Mesodermal cell (in vitro differentiated cells): ENCODE results near the gene AARS2.

Experiments
- H3K27ac ChIP-seq: 2 replicates; pipeline ENCODE4 v1.7.0; 2013; ENCODE audit warnings: mild to moderate bottlenecking, low read depth, low read length, moderate library complexity; ENCODE audit not compliant: severe bottlenecking
- H3K36me3 ChIP-seq: 2 replicates; pipeline ENCODE4 v1.7.1; 2013; ENCODE audit warnings: mild to moderate bottlenecking, low read length, moderate library complexity; ENCODE audit not compliant: control insufficient read depth, insufficient read depth
- H3K4me1 ChIP-seq: one replicate; pipeline ENCODE4 v1.7.1; 2013; ENCODE audit warnings: mild to moderate bottlenecking, low read length; ENCODE audit not compliant: insufficient read depth, control insufficient read depth, poor library complexity, severe bottlenecking
- H3K4me3 ChIP-seq: 2 replicates; pipeline ENCODE4 v1.7.0; 2013; ENCODE audit warnings: low read length, control low read depth, mild to moderate bottlenecking; ENCODE audit not compliant: insufficient read depth, poor library complexity, severe bottlenecking; ENCODE audit errors: extremely low read depth
- H3K9me3 ChIP-seq: 2 replicates; pipeline ENCODE4 v1.7.1; 2013; ENCODE audit warnings: mild to moderate bottlenecking, low read length, moderate library complexity; ENCODE audit not compliant: control insufficient read depth
- WGBS, 2 experiments: methylation state at CpG; one replicate each; pipeline ENCODE4 v1.1.5; 2013; ENCODE audit warnings: missing lambda C conversion rate in 2 of 2; ENCODE audit not compliant: insufficient coverage in 2 of 2; 5-methylcytosine and 5-hydroxymethylcytosine counted together

AARS2 gene

DNA sequence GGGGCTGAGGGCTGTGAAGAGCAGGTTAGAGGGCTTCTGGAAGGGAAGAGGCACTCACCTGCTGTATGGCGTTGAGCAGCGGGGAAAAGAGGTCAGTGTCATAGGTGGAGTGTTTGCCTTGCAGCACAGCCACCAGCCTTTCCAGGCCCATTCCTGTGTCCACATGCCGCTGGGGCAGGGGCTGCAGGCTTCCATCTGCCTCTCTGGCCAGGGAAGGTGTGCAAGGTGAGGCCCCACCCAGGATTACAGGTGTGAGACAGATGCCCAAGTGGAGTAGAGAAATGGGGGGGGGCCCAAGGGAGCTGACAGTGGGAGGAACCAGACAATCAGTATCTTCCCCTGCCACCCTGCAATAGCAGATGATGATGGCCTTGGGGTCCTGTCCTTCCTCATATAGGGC lies 2.9 kb downstream of the AARS2 start:
- Histone ChIP-seq H3K9me3 (no peaks in the 10 kb centered on the region), H3K4me3 (no peak overlapping the region), H3K27ac (no peak overlapping the region), H3K36me3 (peaks cover 63% of the 10 kb centered on the region), H3K4me1 (no peaks in the 10 kb centered on the region)
- 100% methylated on average over 1 to 3 of the region's 3 CpGs for WGBS, 2 experiments

DNA sequence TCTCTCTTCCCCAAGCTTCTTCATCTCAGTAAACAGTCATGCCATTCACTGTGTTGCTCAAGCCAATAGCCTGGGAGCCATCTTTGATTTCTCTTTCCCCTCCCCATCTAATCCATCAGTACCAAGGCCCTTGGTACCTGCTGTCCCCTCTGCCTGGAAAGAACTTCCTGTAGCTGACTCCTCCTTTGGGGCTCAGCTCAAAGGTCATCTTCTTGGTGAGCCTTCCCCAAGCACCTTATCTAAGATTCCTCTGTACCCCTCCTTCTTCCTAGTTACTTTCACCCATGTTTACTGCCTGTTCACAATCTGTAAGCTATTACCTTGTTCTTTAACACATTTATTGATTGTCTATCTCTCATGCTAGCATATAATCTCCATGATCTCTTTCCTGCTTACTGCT lies 3.5 kb downstream of the AARS2 start:
- Histone ChIP-seq H3K4me3 (no peak overlapping the region), H3K36me3 (peaks cover 66% of the 10 kb centered on the region), H3K9me3 (no peaks in the 10 kb centered on the region), H3K27ac (no peak overlapping the region), H3K4me1 (no peaks in the 10 kb centered on the region)

DNA sequence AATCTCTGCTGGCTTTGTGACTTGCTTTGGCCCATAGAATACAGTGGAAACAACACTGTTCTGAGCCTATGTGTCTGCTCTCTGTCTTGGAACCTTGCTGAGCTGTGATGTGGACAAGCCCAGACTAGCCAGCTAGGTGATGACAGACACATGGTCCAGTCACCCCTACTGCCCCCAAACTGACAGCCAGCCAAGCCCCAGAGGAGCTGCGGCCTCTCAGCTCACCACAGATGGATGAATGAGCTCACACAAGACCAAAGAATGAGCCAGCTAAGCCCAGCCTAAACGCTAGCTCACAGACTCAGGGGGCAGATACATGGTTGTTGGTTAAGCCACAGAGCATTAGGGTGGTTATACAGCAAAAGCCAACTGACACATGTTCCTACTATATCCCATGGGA lies 4.1 kb downstream of the AARS2 start:
- Histone ChIP-seq H3K27ac (no peak overlapping the region), H3K9me3 (no peaks in the 10 kb centered on the region), H3K4me3 (no peak overlapping the region), H3K4me1 (no peaks in the 10 kb centered on the region), H3K36me3 (peaks cover 71% of the 10 kb centered on the region)
- WGBS, 2 experiments: 100% methylated on average over 2 of the region's 2 CpGs

DNA sequence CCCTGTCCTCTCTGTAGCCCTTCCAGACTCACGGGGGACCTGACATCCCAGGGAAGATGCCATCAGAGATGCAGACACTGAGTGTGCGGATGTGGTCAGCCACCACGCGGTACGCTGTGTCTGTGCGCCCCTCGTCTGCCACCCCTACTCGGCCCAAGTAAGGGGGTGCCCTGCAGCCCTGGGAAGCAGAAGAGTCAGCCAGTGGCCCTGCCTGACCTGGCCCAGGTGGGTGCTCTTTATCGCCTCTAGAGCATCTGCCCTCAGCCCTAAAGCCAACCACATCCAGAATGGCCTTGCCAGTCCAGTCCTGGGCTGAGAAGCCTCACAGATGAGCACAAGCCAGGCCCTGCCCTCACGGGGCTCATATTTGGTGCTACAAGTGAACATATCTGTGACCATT lies 5.9 kb downstream of the AARS2 start:
- 84 to 96% methylated on average over 8 to 9 of the region's 10 CpGs for WGBS, 2 experiments
- Histone ChIP-seq H3K36me3 (peaks cover 90% of the 10 kb centered on the region), H3K9me3 (no peaks in the 10 kb centered on the region), H3K4me1 (no peaks in the 10 kb centered on the region), H3K4me3 (no peak overlapping the region), H3K27ac (no peak overlapping the region)

DNA sequence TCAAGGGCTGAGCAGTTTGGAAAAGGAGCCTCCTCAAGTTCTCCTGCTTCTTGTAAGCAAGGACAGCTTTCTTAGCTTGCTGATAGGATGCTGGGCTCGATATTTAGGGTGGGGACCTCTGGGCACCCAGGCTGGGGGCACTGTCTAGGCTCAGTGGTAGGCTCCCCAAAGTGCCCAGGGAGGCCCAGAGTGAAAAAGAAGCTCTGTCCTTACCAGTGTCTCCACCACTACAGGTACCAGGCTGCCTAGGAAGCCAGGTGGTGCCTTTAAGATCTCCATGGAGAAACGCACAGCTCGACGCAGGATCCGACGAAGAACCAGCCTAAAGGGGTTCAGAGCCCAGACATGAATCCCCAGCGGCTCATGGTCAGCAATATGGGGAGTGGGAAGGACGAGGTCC lies 6.4 kb downstream of the AARS2 start:
- Histone ChIP-seq H3K27ac (no peak overlapping the region), H3K4me3 (no peak overlapping the region), H3K9me3 (no peaks in the 10 kb centered on the region), H3K4me1 (no peaks in the 10 kb centered on the region), H3K36me3 (peaks cover 90% of the 10 kb centered on the region)
- 85 to 100% methylated on average over 2 to 3 of the region's 8 CpGs for WGBS, 2 experiments

DNA sequence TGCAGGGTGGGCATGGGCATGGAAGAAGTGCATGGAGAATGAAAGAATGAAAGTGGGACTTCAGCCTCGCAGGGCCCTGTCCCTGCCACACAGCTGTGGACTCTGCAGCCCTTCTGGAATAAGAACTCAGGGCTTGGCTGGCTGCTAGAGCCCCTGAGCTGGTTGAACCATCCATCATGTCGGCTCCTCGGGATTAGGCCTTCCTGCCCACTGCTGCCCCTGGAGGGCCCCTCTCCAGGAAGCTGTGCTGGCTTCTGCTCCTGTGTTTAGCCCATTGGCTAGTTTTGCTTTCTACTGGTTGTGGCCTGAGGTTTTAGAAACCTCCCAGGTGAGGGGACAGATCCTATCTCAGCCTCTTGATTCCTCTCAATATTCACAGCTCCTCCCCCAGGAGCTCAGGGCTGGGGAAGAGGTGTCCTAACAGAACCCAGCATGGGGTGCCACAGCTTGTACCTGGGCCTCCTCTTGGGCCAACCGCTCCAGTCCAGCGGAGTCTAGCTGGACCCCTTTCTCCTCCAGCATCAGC lies 7.9 kb downstream of the AARS2 start:
- H3K27ac ChIP-seq: peak overlapping the region; percentile 16
- no peak overlapping the region for H3K4me3 ChIP-seq
- 94 to 96% methylated on average over 3 to 5 of the region's 5 CpGs for WGBS, 2 experiments
- peaks cover 90% of the 10 kb centered on the region for H3K36me3 ChIP-seq
- no peaks in the 10 kb centered on the region for H3K4me1 ChIP-seq
- no peaks in the 10 kb centered on the region for H3K9me3 ChIP-seq

DNA sequence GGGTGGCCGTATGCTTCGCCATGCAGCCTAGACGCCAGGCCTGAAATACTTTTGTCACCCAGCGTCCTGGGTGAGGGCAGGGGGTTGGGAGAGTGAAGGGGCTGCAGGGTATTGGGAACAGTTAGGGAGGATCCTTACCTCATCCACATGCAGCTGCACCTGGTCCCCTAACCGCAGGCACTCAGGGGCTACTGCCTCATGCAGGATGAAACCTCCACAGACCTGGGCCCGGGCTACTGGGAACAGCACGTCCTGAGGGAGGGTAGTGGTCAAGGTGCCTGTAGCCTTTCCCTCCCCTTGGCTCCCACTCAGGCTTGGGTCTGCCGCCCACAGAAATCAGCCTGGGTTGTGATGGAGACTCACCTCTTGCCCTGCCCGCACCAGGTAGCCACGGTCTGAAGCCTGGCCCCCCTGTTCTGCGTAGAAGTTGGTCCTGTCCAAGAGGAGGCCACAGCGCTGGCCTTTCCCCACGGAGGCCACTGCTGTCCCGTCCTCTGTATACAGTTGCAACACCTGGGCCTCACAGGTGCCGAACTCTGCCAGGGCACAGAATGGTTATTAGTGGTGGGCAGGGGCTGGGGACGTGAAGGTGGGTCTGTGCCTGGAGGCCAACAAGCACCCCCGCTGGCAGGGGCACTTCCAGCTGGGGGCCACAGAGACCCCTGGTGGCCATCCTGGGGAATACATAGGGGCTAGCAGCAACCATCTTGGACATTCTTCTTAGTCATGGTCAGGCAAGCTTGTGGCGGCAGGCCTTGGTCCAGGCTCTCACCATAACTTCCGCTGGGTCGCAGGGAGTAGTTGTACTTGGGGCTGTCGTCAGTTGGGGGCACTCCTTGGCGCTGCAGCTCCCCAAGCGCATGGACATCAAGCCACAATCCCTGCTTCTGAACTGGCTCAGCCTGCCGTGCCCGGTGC lies 8.6 kb downstream of the AARS2 start:
- Histone ChIP-seq H3K36me3 (peaks cover 90% of the 10 kb centered on the region), H3K4me3 (no peak overlapping the region), H3K9me3 (no peaks in the 10 kb centered on the region), H3K4me1 (no peaks in the 10 kb centered on the region), H3K27ac (no peak overlapping the region)
- 87 to 91% methylated on average over 17 to 21 of the region's 25 CpGs for WGBS, 2 experiments

DNA sequence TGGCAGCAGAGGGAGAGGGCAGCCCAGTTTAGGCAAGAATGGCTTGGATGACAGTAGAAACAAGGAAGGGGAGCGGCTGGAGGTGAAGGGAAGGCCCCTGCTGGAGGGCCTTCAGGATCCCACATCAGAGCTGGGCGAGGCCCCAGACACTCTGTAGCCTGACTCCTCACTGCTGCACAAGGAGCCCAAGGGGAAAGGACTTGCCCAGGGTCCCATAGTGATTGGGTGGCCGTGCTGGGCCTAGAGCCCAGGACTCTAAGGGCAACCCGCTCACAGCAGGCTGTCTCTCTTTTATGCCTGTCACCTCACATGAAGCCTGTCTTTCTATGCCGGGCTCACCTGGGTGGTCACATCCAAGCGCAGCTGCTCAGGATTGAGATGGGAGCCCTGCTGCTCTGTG lies 9.3 kb downstream of the AARS2 start:
- no peaks in the 10 kb centered on the region for H3K9me3 ChIP-seq
- WGBS, 2 experiments: 93 to 99% methylated on average over 3 to 6 of the region's 6 CpGs

DNA sequence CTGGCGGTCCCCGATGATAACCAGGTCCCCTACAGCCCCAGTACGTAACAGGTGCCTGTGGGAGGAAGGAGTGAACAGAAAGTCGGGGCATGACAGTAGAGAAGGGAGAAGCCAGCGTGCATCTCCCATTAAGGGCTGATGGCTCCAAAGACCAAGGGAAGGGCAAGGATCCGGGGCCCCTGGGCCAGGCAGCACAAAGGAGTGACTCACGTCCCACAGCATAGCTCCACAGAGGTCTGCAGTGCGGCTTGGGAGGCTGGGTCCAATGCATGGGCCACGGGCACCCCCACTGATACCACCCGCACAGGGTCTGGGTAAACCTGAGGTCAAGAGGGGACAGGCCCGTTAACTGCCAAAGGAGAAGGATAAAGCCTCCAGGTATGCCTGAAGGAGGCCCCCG lies 10.3 kb downstream of the AARS2 start:
- Histone ChIP-seq H3K27ac (no peak overlapping the region), H3K9me3 (no peaks in the 10 kb centered on the region), H3K36me3 (peaks cover 78% of the 10 kb centered on the region), H3K4me1 (no peaks in the 10 kb centered on the region), H3K4me3 (no peak overlapping the region)
- WGBS, 2 experiments: 87 to 89% methylated on average over 9 to 10 of the region's 12 CpGs

More for the DNA sequence above, 9.3 kb downstream of the AARS2 start:
- Histone ChIP-seq H3K4me3 (no peak overlapping the region), H3K4me1 (no peaks in the 10 kb centered on the region), H3K27ac (no peak overlapping the region), H3K36me3 (peaks cover 86% of the 10 kb centered on the region)

DNA sequence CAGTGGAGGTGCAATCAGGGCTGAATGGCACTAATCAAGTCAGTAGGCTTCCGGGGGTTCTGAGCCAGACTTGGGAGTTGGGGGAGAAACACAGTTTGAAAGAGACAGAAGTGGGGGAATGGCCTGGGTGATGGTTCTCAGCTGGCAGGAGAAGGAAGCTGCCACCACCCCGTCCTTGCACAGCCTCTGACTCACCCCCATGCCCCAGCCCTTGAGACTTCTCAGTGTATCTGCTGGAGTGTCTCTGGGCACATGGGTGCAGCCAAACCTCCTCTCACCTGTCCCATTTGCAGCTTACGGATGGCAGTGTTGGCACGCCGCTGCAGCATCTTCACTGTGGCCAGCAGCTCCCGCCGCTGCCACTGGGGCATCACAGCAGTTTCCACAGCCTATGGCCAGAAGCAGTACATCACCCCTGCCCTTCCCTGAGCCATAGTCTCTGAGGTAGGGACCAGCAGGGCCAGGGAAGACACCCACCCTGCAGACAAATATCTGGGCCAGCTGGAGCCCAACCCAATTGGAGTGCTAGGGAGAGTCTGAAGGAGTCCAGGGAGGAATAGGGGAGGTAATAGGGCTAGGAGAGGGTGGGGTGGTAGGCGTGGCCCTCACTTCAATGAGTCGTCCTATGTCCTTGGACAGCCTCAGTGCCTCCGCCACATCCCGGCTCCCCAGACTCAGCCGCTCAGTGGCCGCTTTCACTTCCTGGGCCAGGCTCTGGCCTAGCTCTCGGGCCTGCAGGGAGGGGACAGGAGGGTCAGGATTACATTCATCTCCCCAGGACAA lies 11.2 kb downstream of the AARS2 start:
- 93 to 94% methylated on average over 10 to 12 of the region's 14 CpGs for WGBS, 2 experiments
- no peak overlapping the region for H3K4me3 ChIP-seq
- H3K9me3 ChIP-seq: no peaks in the 10 kb centered on the region
- H3K36me3 ChIP-seq: peaks cover 73% of the 10 kb centered on the region
- H3K27ac ChIP-seq: no peak overlapping the region
- peaks cover 6% of the 10 kb centered on the region for H3K4me1 ChIP-seq
